ENCODE data around the gene PARP3. TPM values are rescaled to one million over a fixed set of nuclear protein-coding genes. Genes with fewer than 3 reads are reported as not detected.
"Not testable (repeated sequence)": the region's sequence is repeated elsewhere in the genome, so short reads cannot be mapped to it uniquely, and the experiment has no call there.

The PARP3 gene
- total RNA-seq, 1 donor from 2014 or later = 13.4 TPM

GRCh38 chr3:51928438-51928837 is 13.7 kb upstream of the PARP3 start:
- no peaks in the 10 kb centered on the region for H3K4me1 Mint-ChIP-seq (ENCODE audit: low read depth)
- no peak overlapping the region for H3K4me3 Mint-ChIP-seq
- no peak for DNase-seq (ENCODE audit: low spot score)
- H3K27ac Mint-ChIP-seq = no peak overlapping the region
- no peaks in the 10 kb centered on the region for H3K9me3 Mint-ChIP-seq
- H3K27me3 Mint-ChIP-seq (ENCODE audit: insufficient read depth) = no peaks in the 10 kb centered on the region
- H3K36me3 Mint-ChIP-seq (ENCODE audit: low read depth) = peaks cover 10% of the 10 kb centered on the region
- intact Hi-C loops (cut with micrococcal nuclease) = no loop called here

- H3K27me3 Mint-ChIP-seq (ENCODE audit: insufficient read depth); DNase-seq (ENCODE audit: low spot score); H3K9me3 Mint-ChIP-seq; intact Hi-C loops (cut with micrococcal nuclease); H3K27ac Mint-ChIP-seq; H3K4me1 Mint-ChIP-seq (ENCODE audit: low read depth); H3K4me3 Mint-ChIP-seq: not testable (repeated sequence)
- peaks cover 13% of the 10 kb centered on the region for H3K36me3 Mint-ChIP-seq (ENCODE audit: low read depth)
Observed at GRCh38 chr3:51928981-51929380, 13.2 kb upstream of the PARP3 start.

GRCh38 chr3:51929420-51930003 is 12.7 kb upstream of the PARP3 start:
- Mint-ChIP-seq H3K4me3 (no peak overlapping the region), H3K4me1 (ENCODE audit: low read depth) (no peaks in the 10 kb centered on the region), H3K27me3 (ENCODE audit: insufficient read depth) (no peaks in the 10 kb centered on the region), H3K36me3 (ENCODE audit: low read depth) (peaks cover 13% of the 10 kb centered on the region), H3K9me3 (no peaks in the 10 kb centered on the region), H3K27ac (no peak overlapping the region)
- intact Hi-C loops (cut with micrococcal nuclease) = no loop called here
- no peak for DNase-seq (ENCODE audit: low spot score)

- H3K27me3 Mint-ChIP-seq (ENCODE audit: insufficient read depth) = no peaks in the 10 kb centered on the region
- H3K27ac Mint-ChIP-seq = no peak overlapping the region
Observed at GRCh38 chr3:51930439-51930838, 11.7 kb upstream of the PARP3 start.

GRCh38 chr3:51931756-51932155 is 10.4 kb upstream of the PARP3 start:
- no peak overlapping the region for H3K4me3 Mint-ChIP-seq
- H3K9me3 Mint-ChIP-seq = no peaks in the 10 kb centered on the region
- no peaks in the 10 kb centered on the region for H3K27me3 Mint-ChIP-seq (ENCODE audit: insufficient read depth)
- H3K4me1 Mint-ChIP-seq (ENCODE audit: low read depth) = no peaks in the 10 kb centered on the region
- intact Hi-C loops (cut with micrococcal nuclease) = no loop called here
- no peak overlapping the region for H3K27ac Mint-ChIP-seq
- peaks cover 25% of the 10 kb centered on the region for H3K36me3 Mint-ChIP-seq (ENCODE audit: low read depth)
- DNase-seq (ENCODE audit: low spot score) = no peak

More at GRCh38 chr3:51930439-51930838, 11.7 kb upstream of the PARP3 start:
- H3K36me3 Mint-ChIP-seq (ENCODE audit: low read depth) = peaks cover 19% of the 10 kb centered on the region
- no peaks in the 10 kb centered on the region for H3K4me1 Mint-ChIP-seq (ENCODE audit: low read depth)
- H3K4me3 Mint-ChIP-seq = no peak overlapping the region
- H3K9me3 Mint-ChIP-seq = no peaks in the 10 kb centered on the region
- intact Hi-C loops (cut with micrococcal nuclease) = no loop called here
- DNase-seq (ENCODE audit: low spot score) = no peak

GRCh38 chr3:51932471-51933370 is 9.4 kb upstream of the PARP3 start:
- H3K4me1 Mint-ChIP-seq (ENCODE audit: low read depth) = peaks cover 7% of the 10 kb centered on the region
- DNase-seq (ENCODE audit: low spot score) = no peak
- H3K4me3 Mint-ChIP-seq = no peak overlapping the region
- H3K9me3 Mint-ChIP-seq = no peaks in the 10 kb centered on the region
- H3K27me3 Mint-ChIP-seq (ENCODE audit: insufficient read depth) = no peaks in the 10 kb centered on the region
- H3K27ac Mint-ChIP-seq = no peak overlapping the region
- intact Hi-C loops (cut with micrococcal nuclease) = no loop called here
- H3K36me3 Mint-ChIP-seq (ENCODE audit: low read depth) = peaks cover 35% of the 10 kb centered on the region

GRCh38 chr3:51933471-51934138 is 8.6 kb upstream of the PARP3 start:
- no peak overlapping the region for H3K27ac Mint-ChIP-seq
- peaks cover 13% of the 10 kb centered on the region for H3K4me1 Mint-ChIP-seq (ENCODE audit: low read depth)
- H3K9me3 Mint-ChIP-seq = no peaks in the 10 kb centered on the region
- intact Hi-C loops (cut with micrococcal nuclease) = no loop called here
- H3K36me3 Mint-ChIP-seq (ENCODE audit: low read depth) = peaks cover 36% of the 10 kb centered on the region
- no peak overlapping the region for H3K4me3 Mint-ChIP-seq
- no peak for DNase-seq (ENCODE audit: low spot score)
- no peaks in the 10 kb centered on the region for H3K27me3 Mint-ChIP-seq (ENCODE audit: insufficient read depth)

- Mint-ChIP-seq H3K4me3 (no peak overlapping the region), H3K9me3 (no peaks in the 10 kb centered on the region), H3K36me3 (ENCODE audit: low read depth) (peaks cover 40% of the 10 kb centered on the region), H3K4me1 (ENCODE audit: low read depth) (peaks cover 17% of the 10 kb centered on the region), H3K27me3 (ENCODE audit: insufficient read depth) (no peaks in the 10 kb centered on the region), H3K27ac (no peak overlapping the region)
- no peak for DNase-seq (ENCODE audit: low spot score)
- intact Hi-C loops (cut with micrococcal nuclease) = no loop called here
Observed at GRCh38 chr3:51934139-51934850, 7.9 kb upstream of the PARP3 start.

- Mint-ChIP-seq H3K27ac (no peak overlapping the region), H3K4me3 (no peak overlapping the region), H3K9me3 (no peaks in the 10 kb centered on the region), H3K27me3 (ENCODE audit: insufficient read depth) (no peaks in the 10 kb centered on the region), H3K4me1 (ENCODE audit: low read depth) (peaks cover 27% of the 10 kb centered on the region), H3K36me3 (ENCODE audit: low read depth) (peaks cover 41% of the 10 kb centered on the region)
- intact Hi-C loops (cut with micrococcal nuclease) = no loop called here
- DNase-seq (ENCODE audit: low spot score) = no peak
Observed at GRCh38 chr3:51934991-51935885, 6.9 kb upstream of the PARP3 start.

GRCh38 chr3:51935886-51936755 is 6.0 kb upstream of the PARP3 start:
- Mint-ChIP-seq H3K4me1 (ENCODE audit: low read depth) (peaks cover 36% of the 10 kb centered on the region), H3K9me3 (no peaks in the 10 kb centered on the region), H3K36me3 (ENCODE audit: low read depth) (peaks cover 43% of the 10 kb centered on the region), H3K4me3 (no peak overlapping the region), H3K27me3 (ENCODE audit: insufficient read depth) (no peaks in the 10 kb centered on the region), H3K27ac (no peak overlapping the region)
- DNase-seq (ENCODE audit: low spot score) = no peak
- intact Hi-C loops (cut with micrococcal nuclease) = no loop called here

- Mint-ChIP-seq H3K36me3 (ENCODE audit: low read depth) (peaks cover 41% of the 10 kb centered on the region), H3K4me3 (no peak overlapping the region), H3K27me3 (ENCODE audit: insufficient read depth) (no peaks in the 10 kb centered on the region), H3K4me1 (ENCODE audit: low read depth) (peaks cover 36% of the 10 kb centered on the region), H3K9me3 (no peaks in the 10 kb centered on the region), H3K27ac (no peak overlapping the region)
- intact Hi-C loops (cut with micrococcal nuclease) = no loop called here
- DNase-seq (ENCODE audit: low spot score) = no peak
Observed at GRCh38 chr3:51937014-51937413, 5.1 kb upstream of the PARP3 start.
